Cardiac muscle cell (in vitro differentiated cells and primary cell): Measurements from ENCODE around the gene TRMT13. TPM values are rescaled to one million over a fixed set of nuclear protein-coding genes. Genes with fewer than 3 reads are reported as not detected.

Experiments
- DNase-seq, 2 donors: peaks; one replicate each; pipeline versions ENCODE4 v3.0.0 to v3.0.0-alpha.2; 2010 to 2017; ENCODE audit warnings: low read depth in 1 of 2, low spot score in 1 of 2
- H3K27ac ChIP-seq: fragments of 200-600 bp; sonication (generic); 2 replicates; pipeline ENCODE4 v1.5.1; 2016
- H3K27me3 ChIP-seq: fragments of 200-600 bp; sonication (generic); 2 replicates; pipeline ENCODE4 v1.6.0; 2016; ENCODE audit warnings: control low read depth
- H3K36me3 ChIP-seq: fragments of 200-600 bp; sonication (generic); 2 replicates; pipeline ENCODE4 v1.5.1; 2016; ENCODE audit warnings: control low read depth
- H3K4me1 ChIP-seq: fragments of 200-600 bp; sonication (generic); 2 replicates; pipeline ENCODE4 v1.8.1; 2017; ENCODE audit warnings: low read depth, mild to moderate bottlenecking, mixed run types
- H3K4me3 ChIP-seq: fragments of 200-600 bp; sonication (generic); 2 replicates; pipeline ENCODE4 v1.5.1; 2016; ENCODE audit warnings: mild to moderate bottlenecking
- H3K9me3 ChIP-seq: fragments of 200-600 bp; sonication (generic); 2 replicates; pipeline ENCODE4 v1.5.1; 2017; ENCODE audit warnings: low read depth, mild to moderate bottlenecking, control low read depth
- CTCF ChIP-seq: IDR thresholded peaks from 2 replicates; pipeline ENCODE4 v1.5.1; 2012; ENCODE audit warnings: low read depth, mild to moderate bottlenecking, low read length
- polyA plus RNA-seq: library from polyadenylated mRNA; unstranded; fragments of >200 nt; fragmentation: Nextera tagmentation; extraction: Ambion mirVana; gene quantifications from 2 replicates; pipeline ENCODE4 v1.2.1, GENCODE V29; 2016
- total RNA-seq: library from RNA; depleted of rRNA; stranded (reverse); fragments of >200 nt; gene quantifications from 2 replicates; pipeline ENCODE4 v1.2.3, GENCODE V29; 2016

Gene TRMT13
- total and polyA plus RNA-seq, 2 experiments from 2014 or later, result 15.0 to 15.8 TPM

- Histone ChIP-seq H3K4me1 (no peaks in the 10 kb centered on the region), H3K4me3 (no peak overlapping the region), H3K9me3 (no peaks in the 10 kb centered on the region), H3K27ac (no peak overlapping the region), H3K27me3 (no peaks in the 10 kb centered on the region), H3K36me3 (peaks cover 23% of the 10 kb centered on the region)
- no peak for TF ChIP-seq CTCF
- no peak for DNase-seq
Observed at GRCh38 chr1:100162881-100163280, 29.9 kb downstream of the TRMT13 start.

GRCh38 chr1:100164216-100164615 is 31.3 kb downstream of the TRMT13 start:
- no peak overlapping the region for H3K27ac ChIP-seq

GRCh38 chr1:100164702-100165101 is 31.7 kb downstream of the TRMT13 start:
- no peak for TF ChIP-seq CTCF
- Histone ChIP-seq H3K36me3 (peaks cover 16% of the 10 kb centered on the region), H3K9me3 (no peaks in the 10 kb centered on the region), H3K4me1 (no peaks in the 10 kb centered on the region), H3K27ac (no peak overlapping the region), H3K27me3 (no peaks in the 10 kb centered on the region), H3K4me3 (no peak overlapping the region)
- no peak for DNase-seq

More at GRCh38 chr1:100164216-100164615, 31.3 kb downstream of the TRMT13 start:
- DNase-seq, result peak in 1 of 2 donors; percentile 83
- no peaks in the 10 kb centered on the region for H3K9me3 ChIP-seq
- no peak for TF ChIP-seq CTCF
- peaks cover 19% of the 10 kb centered on the region for H3K36me3 ChIP-seq
- no peaks in the 10 kb centered on the region for H3K27me3 ChIP-seq
- H3K4me1 ChIP-seq, result no peaks in the 10 kb centered on the region
- H3K4me3 ChIP-seq, result no peak overlapping the region

GRCh38 chr1:100168051-100168450 is 35.1 kb downstream of the TRMT13 start:
- no peak for DNase-seq
- Histone ChIP-seq H3K4me3 (no peak overlapping the region), H3K9me3 (no peaks in the 10 kb centered on the region), H3K27me3 (no peaks in the 10 kb centered on the region), H3K27ac (no peak overlapping the region), H3K4me1 (no peaks in the 10 kb centered on the region), H3K36me3 (peaks cover 7% of the 10 kb centered on the region)
- no peak for TF ChIP-seq CTCF

- TF ChIP-seq CTCF, result no peak
- Histone ChIP-seq H3K27ac (peak overlapping the region; percentile 63), H3K4me3 (peak overlapping the region; percentile 16)
Observed at GRCh38 chr1:100177295-100178041, 44.5 kb downstream of the TRMT13 start.

More at GRCh38 chr1:100177295-100178041, 44.5 kb downstream of the TRMT13 start:
- no peak for DNase-seq
- Histone ChIP-seq H3K27me3 (no peaks in the 10 kb centered on the region), H3K9me3 (no peaks in the 10 kb centered on the region), H3K4me1 (peaks cover 15% of the 10 kb centered on the region), H3K36me3 (no peaks in the 10 kb centered on the region)
